Activated CD4-positive, alpha-beta T cell treated with anti-CD3 and anti-CD28 coated beads, Interleukin-2, amount 50 U/mL, for 1 hour (primary cell): ENCODE results near the gene CREBZF.
A peak's percentile ranks its signal among the peaks of the same experiment; 100 is the strongest.
"Not testable (repeated sequence)": the region's sequence is repeated elsewhere in the genome, so short reads cannot be mapped to it uniquely, and the experiment has no call there.

Source experiments
- DNase-seq: peaks from one replicate; pipeline ENCODE4 v3.0.0-alpha.2; 2020

The CREBZF gene

DNA sequence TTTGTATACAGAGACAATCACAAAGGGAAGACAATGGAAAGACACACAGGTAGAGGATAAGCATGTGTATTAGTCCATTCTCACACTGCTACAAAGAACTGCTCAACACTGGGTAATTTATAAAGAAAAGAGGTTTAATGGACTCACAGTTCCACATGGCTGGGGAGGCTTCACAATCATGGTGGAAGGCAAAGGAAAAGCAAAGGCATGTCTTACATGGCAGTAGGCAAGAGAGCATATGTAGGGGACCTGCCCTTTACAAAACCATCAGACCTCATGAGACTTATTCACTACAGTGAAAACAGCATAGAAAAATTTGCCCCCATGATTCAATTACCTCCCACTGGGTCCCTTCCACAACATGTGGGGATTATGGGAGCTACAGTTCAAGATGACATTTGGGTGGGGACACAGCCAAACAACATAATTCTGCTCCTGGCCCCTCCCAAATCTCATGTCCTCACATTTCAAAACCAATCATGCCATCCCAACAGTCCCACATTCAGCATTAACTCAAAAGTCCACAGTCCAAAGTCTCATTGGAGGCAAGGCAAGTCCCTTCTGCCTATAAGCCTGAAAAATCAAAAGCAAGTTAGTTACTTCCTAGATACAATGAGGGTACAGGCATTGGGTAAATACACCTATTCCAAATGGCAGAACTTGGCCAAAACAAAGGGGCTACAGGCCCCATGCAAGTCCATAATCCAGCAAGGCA, 6.2 kb upstream of the CREBZF start:
- not testable (repeated sequence) for DNase-seq

DNA sequence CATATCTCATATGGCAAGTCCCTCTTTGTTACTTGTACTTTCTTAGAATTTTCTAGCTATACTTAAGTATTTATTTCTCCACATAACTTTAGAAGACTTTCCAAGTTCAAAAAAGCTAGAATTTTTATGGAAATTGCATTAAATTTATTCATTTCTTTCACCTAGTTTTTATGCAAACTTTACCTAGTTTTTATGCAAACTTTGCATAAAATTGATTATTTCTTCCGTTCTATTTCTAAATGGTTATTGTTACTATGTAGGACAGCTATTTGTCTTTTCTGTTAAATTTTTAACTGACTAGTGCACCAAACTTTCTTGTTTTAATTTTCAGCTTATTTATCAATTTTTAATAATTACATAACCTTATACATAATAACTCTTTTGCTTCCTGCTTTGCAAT, 3.2 kb upstream of the CREBZF start:
- no peak for DNase-seq

DNA sequence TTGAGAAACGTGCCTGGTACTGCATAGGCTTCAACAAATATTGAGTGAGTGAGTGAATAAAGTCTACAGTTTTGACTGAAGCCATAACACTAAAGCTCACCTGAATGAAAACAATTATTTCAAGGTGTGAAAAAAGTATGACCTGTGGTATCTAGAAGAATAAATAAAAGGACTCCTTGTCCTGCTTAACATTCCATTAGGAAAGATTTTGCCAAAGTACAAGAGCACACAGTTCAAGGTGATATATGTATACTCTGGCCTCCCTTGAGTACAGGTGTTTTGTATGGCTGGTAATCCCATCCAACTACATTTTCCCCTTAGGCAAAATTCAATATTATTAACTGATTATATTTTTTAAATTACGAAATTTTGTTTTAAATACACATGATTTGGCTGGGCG, 1.8 kb upstream of the CREBZF start:
- no peak for DNase-seq

DNA sequence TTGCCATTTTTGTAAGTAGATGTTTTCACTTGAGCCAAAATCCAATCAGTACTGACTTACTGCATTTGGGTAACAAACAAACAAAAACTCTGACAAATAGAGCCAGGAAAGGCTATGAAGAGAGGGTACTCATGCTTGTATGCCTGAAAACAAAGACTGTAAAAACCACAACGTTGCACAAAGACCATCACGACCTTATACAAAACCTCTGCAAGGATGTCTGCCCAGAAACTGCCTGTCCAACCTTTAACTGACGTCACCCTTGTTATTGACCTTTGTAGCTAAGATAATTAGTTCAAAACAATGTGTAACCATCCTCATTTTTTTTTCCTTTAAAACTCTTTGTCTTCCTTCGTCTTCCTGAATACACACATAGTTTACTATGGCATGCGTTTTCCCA, 804 bp upstream of the CREBZF start:
- no peak for DNase-seq

DNA sequence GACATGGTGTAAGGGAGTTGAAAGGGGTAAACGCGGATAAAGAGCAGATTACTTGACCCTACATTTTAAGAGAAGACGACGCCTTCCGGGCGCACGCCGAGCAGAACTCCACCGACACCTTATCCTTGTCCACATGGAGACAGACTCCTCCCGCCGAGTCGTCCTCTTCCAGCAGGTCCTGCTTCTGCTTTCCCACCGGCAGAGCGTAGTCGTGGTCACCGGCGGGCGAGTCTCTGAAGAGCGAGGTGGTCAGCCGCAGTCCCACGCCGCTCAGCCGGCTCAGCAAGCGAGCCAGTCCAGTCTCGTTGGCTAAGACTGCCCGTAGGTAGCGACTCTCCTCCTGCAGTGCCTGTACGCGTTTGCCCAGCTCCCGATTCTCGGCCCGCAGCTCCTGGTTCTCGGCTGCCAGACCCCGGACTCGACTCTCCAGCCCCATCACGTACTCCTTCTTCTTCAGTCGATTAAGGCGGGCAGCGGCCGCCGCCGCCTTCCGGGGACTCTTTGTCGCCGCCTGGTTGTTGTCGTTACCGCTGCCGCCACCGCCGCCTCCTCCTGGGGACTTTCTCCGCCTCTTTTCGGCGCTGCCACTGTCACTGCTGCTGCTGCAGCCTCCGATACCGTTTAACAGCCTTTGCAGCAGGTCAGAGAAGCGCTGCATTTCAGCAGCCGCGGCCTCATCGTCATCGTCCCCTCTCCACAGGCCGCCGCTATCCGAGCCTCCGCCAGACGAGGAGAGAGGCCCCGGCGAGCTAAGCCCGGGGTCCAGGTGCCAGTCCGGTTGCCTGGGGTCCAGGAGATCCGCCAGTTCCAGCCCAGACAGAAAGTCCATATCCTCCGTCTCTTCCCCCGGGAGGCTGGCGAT, 945 bp downstream of the CREBZF start:
- DNase-seq: peak; percentile 90

DNA sequence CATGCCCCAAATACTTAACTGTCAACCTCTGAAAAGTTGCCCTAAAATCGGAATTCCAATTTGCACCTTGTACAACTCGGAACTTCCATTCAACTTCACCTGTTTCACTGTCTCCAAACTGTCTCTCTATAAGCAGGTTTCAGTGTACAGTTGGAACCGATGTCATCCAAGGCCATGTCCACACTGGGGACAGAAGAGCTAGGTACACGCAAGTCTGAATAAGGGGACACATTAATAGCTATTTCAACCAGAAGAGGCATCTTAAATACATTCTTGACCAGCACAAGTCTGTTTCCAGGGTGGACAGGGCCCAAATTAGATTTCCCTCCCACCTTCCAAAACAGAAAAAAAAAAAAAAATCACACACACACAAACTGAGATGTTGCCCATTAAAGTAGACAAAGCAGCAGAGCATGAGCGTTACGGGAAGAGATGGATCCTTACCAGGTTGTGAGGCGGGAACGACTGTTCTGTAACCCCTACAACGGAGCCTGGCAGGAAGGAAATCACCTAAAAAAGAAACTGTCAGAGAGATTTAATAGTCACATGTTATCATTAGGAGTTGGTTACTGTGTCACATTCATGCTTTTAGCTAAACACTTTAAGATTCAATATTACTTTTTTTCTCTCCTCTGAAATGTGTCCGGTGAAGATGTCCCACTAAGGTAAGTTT, 1.7 kb downstream of the CREBZF start:
- no peak for DNase-seq

DNA sequence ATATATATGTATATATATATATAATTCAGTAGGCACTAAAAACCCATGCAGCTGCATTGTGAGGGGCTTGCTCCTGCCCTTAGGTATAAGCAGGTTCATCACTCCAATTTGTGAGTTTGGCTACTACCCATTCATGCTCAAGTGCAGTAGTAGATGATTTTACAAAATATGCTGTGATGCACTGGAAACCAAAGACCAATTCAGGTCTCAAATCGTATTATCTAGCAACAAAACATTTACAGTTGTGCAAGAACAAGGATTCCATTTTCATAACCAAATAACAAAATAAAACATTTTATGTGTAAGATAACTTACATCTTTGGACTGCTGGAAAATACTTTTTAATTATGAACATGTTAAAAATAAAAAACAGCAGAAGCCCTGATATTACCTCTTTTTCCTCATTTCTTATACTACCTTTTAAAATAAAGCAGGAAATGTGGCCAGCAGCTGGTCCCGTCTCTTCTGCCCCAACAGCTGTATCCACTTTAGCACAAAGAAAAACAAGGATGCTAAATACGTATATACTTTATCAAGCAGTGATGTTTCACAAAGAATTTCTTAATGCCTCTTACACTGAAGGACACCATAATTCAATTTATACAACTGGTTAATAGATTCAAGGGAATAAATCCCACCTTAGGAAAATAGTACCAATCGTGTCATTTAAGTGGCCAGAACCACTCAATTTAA, 2.8 kb downstream of the CREBZF start:
- no peak for DNase-seq

DNA sequence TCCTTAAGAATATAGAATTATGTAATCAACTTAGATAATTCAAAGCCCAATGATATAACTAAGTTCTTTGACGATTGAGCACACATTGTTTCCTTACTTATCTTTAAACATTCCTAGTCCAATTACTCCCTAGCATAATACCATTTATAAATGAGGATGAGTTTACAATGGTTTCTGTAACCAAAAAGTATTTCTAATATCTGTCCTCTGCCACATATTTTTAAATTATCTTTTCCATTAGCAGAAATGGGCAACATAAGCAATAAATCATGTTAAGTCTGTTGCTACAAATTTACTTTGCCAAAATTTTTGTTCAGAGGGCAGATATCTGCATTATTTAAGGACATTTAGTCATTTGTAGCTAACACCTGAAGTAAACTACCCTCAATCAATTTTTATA, 6.7 kb downstream of the CREBZF start:
- no peak for DNase-seq

DNA sequence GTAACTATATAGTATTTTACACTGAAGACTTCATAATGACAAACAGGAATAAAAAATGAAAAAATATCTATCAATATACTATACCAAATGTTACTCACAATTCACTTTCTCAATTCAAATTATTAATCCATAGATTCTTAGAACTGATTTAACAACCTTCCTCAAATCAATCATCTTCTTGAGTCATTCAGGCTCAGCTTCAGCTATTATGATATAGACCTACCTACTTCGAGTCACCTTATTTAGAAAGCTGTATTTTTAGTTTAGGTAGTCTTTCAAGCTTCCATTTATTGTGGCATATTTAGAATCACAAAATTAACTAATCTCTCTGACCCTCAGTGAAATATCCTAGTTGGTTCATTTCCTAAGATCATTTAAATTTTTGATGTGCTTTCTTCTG, 8.2 kb downstream of the CREBZF start:
- DNase-seq: no peak

DNA sequence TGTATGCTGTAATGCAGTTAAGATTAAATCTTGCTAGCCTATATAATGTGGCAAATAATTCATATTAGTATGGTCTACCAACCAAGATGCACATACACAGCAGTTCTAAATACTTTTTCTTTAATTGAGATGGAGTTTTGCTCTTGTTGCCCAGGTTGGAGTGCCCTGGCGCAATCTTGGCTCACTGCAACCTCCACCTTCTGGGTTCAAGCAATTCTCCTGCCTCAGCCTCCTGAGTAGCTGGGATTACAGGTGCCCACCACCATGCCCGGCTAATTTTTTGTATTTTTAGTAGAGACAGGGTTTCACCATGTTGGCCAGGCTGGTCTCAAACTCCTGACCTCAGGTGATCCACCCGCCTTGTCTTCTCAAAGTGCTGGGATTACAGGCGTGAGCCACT, 10.6 kb downstream of the CREBZF start:
- DNase-seq: not testable (repeated sequence)

DNA sequence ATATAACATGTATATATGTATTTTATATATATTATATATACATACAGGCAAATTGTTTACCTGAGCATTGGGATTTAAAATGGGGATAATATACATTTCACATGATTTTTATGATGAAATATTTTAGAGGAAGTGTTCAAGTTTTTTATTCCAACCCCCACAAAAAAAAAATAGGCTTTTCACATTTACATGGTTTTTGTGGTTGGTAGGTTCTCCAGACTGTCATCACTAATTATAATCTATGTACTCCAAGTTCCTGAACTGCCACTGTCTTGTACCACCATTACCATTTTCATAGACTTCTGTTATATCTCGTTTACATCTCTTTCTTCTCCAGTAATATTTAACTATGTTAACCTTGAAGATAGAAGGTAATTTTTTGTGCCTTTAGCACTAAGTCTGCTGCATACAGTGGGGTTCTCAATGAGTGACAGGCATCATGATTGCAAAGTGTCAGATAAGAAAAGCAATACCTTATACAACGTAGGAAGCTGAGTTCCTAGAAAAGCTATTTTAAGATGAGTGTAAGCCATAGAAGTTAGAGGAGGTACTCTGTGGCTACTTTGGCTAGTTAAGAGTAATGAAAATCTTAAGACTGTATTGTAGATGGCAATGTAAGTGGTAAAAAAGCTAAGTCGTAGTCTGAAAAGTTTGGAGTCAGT, 12.0 kb downstream of the CREBZF start:
- DNase-seq: no peak

DNA sequence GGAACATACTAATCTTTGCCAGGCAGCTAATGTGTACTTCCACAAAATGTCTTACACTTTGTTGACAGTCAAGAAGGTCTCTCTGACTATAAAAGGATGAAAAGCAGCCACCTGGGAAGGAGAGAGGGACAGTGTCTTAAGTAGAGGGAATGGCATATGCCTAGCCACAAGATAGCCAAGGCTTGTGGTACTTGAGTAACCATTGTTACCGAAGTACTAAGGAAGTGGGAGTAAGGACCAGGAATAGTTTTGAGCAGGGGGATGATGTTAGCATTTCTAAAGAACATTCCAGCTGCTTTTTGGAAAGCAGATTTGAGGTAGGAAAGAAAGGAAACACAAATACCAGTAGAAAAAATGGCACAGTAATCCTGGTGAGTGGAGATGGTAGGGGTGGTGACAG, 13.8 kb downstream of the CREBZF start:
- DNase-seq: no peak

DNA sequence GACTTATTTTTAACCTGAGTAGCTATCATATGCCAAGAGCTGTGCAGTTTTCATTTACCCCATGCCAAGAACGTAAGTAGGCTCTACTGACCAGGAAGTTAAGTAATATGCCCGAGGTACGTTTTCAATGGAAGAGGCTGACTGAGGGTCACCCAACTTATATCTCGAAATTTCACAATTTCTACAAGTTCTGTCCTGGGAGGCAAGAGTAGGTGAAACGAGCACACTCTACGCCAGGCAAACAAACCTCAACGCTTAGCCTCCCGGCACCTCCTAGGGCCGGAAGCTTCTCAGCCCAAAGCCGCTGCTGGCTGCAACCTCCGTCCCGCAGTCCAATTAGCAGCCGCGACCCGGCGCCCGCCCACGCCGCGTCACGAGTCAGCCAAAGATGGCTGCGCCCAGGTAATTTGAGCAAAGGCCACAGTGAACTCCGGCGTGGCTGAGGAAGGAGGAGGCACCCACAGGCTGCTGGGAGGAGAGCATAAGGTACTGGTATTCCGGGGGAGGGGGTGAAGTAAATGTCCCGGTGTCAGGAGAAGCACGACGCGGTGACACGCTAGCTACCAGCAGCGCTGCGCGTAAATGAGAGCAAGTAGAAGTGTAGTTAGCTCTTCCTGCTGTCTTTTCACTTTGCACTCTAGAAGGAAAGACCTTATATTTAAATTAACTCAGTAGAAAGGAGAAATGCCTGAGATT, 17.2 kb downstream of the CREBZF start, which contains the start of gene TMEM126A:
TMEM126A (plus strand) TSS at position 364 of the 696 bp plus-strand sequence. CDS start 2,289 bp downstream, outside the sequence.
- DNase-seq: peak; percentile 90

DNA sequence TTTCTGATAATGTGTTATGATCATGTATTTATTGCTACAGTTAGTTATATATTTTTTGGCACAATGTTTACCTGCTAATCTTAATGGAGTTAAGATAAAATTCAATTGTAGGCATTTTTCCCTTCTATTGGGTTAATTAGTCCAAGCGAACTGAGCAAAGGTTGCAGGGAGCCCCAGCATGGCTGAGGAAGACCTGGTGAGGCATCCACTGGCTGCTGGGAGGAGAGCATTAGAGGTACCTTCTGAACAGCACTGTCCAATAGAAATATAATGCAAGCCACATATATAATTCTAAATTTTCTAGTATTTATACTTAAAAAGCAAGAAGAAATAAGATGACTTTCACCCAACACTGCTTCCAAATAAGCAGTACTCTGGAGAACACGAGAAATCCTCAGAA, 17.9 kb downstream of the CREBZF start:
- DNase-seq: no peak

DNA sequence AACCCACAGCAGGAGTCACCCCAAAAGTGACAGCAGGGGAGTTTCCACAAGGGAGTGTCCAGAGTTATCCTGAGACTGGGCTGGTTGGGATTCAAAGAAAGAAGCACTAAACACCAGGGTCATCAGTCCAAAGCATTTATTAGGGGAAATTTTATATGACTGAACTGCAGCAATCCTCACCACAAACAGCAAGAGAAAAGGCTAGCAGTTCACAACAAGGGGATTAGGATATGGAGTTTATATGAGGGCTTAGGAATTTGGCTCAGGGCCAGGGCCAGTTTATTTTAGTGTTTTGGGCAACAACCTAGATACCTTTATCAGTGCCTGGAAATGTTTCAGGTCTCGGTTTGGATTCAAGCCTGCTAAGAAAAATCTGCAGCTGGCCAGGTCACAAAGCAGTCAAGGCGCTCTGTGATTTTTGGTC, 21.7 kb downstream of the CREBZF start:
- DNase-seq: no peak

DNA sequence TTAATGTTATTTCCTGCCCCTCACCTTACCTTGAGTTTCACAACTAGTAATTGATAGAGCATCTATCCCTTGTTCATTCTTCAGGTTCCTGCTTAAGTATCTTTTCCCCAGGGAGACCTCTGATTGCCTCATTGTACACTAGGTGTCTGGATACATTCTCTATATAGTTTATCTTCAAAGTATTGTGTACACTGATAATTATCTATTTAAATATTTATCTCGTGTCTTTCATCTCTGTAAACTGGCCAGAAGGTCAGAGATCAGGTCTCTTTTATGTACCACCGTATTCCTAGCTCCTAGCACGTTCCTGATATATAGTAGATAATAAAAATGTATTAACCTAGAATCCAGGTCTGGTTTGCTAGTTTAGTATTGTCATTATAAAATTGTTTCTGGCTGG, 30.2 kb downstream of the CREBZF start:
- DNase-seq: no peak

DNA sequence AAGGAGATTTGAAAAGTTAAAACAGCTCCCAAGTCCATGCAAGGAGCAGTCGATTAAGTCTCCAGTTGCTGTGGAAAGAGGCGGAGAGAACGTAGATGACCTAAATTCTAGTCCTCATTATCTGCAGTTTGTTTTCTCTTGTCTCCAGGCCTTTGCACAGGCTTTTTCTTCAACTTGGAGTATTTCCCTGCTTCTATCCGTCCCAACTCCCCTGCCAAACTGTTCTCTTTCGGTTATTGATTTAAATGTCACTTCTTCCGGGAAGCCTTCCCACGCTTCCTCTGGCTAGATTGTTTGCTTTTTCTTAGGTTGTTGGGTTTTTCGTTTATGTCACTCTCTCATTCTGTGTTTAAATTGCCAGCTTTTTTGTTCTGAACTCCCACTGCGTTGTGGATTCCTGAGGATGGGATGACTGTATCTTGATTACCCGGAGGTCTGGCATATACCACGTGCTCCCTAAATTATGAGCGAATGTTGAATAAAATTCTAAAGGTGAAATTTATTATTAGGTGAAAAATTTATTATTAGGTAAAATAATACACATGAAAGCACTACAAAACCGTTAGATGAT, 36.1 kb downstream of the CREBZF start:
- no peak for DNase-seq

DNA sequence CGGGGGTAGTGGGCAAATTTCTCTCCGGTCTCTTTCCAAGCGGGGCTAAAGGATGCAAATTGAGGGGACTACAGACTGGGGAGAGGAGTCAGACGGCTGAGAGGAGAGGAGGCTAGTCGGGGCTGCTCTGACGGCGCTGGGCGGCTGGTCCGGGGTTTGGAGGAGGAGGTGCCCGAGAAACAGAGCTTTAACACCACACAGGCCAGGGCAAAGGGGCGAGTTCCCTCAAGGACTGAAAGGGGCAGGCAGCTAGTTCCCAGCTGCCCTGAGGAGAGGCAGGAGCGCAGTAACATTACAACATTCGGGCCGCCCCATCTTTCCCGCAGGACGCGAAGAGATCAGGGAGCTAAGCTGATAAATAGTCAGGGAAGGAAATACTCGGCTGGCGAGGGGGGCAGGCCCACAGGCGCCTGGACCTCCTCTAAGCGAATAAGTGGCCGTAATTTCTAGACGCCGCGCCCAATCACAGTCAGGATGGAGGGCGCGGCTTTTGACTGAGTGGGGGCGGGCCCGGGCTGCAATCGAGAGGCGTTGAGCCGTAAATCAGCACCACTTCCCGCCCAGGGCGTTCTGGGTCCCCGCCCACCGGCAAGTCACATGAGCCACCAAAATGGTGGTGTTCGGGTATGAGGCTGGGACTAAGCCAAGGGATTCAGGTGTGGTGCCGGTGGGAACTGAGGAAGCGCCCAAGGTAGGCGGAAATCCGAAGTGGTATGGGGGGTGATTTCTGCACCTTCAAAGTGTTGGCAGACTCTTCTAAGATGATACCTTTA, 36.7 kb downstream of the CREBZF start, which contains the start of gene TMEM126B:
TMEM126B (plus strand) TSS at position 596 of the 773 bp plus-strand sequence; CDS start at position 611, 15 bp downstream.
- peak; percentile 95 for DNase-seq

DNA sequence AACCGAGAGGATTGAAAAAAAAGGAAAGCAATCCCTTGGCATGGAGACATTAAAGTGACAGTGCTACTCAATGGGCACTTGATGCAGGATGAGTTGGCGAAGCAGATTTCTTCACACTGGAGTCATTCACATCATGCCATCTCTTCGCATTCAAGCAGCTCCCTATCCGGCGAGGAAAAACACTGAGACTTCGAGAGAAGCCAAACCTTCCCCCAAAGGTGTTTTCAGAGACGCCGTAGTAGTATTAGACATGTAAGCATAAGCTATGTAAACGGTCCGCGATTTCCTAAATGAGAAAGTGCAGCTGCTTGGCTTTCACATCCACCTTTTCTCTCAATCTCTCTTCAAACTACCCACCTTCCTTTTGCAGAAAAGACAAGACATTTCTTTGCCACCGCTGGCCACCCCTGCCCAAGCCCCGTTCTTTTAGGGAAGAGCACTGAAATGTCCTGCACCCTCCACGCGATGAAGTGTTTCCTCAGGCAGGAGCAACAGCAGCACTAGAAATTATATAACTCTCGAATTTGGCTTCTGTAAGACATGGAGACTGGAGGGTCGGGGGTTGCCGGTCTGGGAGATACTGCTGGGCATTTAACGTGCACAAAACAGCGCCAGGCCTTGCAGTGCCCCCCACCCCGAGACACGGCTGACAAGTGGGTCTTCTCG, 37.5 kb downstream of the CREBZF start, which contains the start of gene DLG2:
DLG2 (minus strand) TSS at position 13 of the 666 bp plus-strand sequence.
- no peak for DNase-seq

DNA sequence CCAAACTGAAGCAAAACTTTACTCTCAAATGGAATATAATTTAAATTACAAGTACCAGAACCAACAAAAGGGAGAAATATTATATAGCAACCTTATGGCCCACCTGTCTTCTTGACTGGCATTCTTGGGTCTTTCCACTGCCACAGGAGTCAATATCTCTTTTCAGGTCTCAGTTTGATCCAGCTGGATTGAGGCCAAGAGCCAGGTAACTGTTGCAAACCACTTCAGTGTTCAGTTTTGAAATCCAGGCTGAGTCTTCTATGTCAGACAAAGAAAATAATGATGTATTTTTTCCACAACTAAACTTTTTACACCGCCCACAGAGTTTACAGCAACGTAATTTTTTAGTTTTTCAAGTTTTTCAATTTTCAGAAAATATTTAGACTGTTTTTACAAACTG, 38.4 kb downstream of the CREBZF start:
- DNase-seq: no peak
